Choroid plexus epithelial cell (primary cell): ENCODE results near the gene MUC4.
A peak's percentile ranks its signal among the peaks of the same experiment; 100 is the strongest.

Experiments used
- DNase-seq: peaks from one replicate; pipeline ENCODE4 v3.0.0-alpha.2; 2010; ENCODE audit warnings: low read depth
- H3K4me3 ChIP-seq: 2 replicates; pipeline ENCODE4 v1.5.1; 2011; ENCODE audit warnings: low read depth, mild to moderate bottlenecking, control low read depth, low read length, moderate library complexity
- CTCF ChIP-seq: conservative IDR thresholded peaks from 2 replicates; pipeline ENCODE4 v1.5.1; 2011; ENCODE audit warnings: low read depth, mild to moderate bottlenecking, control low read depth, inconsistent platforms, low read length, moderate library complexity

MUC4 gene

GRCh38 chr3:195811756-195812155, at the start of gene MUC4:
Gene MUC4 (minus strand): TSS chr3:195811929. CDS start chr3:195811817, 112 bp downstream.
- no peak for DNase-seq
- TF ChIP-seq CTCF, result no peak
- H3K4me3 ChIP-seq, result no peak within 1 kb of the TSS

GRCh38 chr3:195860456-195860855, 48.7 kb upstream of the MUC4 start:
- no peak for TF ChIP-seq CTCF
- H3K4me3 ChIP-seq, result no peak overlapping the region
- DNase-seq, result no peak

- no peak overlapping the region for H3K4me3 ChIP-seq
- DNase-seq, result no peak
- TF ChIP-seq CTCF, result no peak
These were observed 48.2 kb upstream of the MUC4 start for GRCh38 chr3:195859846-195860411.

GRCh38 chr3:195859061-195859845, 47.5 kb upstream of the MUC4 start:
- peak; percentile 99 for TF ChIP-seq CTCF
- no peak overlapping the region for H3K4me3 ChIP-seq
- peak; percentile 66 for DNase-seq

GRCh38 chr3:195856410-195857084, 44.8 kb upstream of the MUC4 start:
- DNase-seq, result no peak
- no peak overlapping the region for H3K4me3 ChIP-seq
- no peak for TF ChIP-seq CTCF

- no peak for DNase-seq
- H3K4me3 ChIP-seq, result no peak overlapping the region
- TF ChIP-seq CTCF, result no peak
These were observed 44.0 kb upstream of the MUC4 start for GRCh38 chr3:195855471-195856409.
